Bronchial epithelial cell (primary cell): ENCODE measurements around the gene ANKRD33B. TPM values are rescaled to one million over a fixed set of nuclear protein-coding genes. Genes with fewer than 3 reads are reported as not detected.

Source experiments
- DNase-seq: peaks from one replicate; pipeline ENCODE4 v3.0.0-alpha.2; 2010; ENCODE audit warnings: low read depth
- FAIRE-seq: peaks from 2 replicates; lab custom pipeline; 2011; peaks lifted over from hg19 to GRCh38; lab: Jason Lieb, UNC
- H3K27me3 ChIP-seq: 2 replicates; pipeline ENCODE4 v1.5.1; 2011; ENCODE audit warnings: low read length; ENCODE audit not compliant: control insufficient read depth, insufficient read depth
- H3K36me3 ChIP-seq: 2 replicates; pipeline ENCODE4 v1.5.1; 2011; ENCODE audit warnings: low read length; ENCODE audit not compliant: control insufficient read depth, insufficient read depth
- H3K4me3 ChIP-seq: 2 replicates; pipeline ENCODE4 v1.5.1; 2011; ENCODE audit warnings: mild to moderate bottlenecking, low read depth, low read length, control low read depth
- total RNA-seq: library from RNA; depleted of rRNA; stranded (reverse); fragments of >200 nt; gene quantifications from 2 replicates; pipeline ENCODE4 v1.2.1, GENCODE V29; 2014
- TF ChIP-seq, protein P1 (sequence below): IDR thresholded peaks from 2 replicates; pipeline ENCODE4 v1.5.1; 2011; ENCODE audit warnings: mild to moderate bottlenecking, moderate library complexity, low read length, control low read depth, inconsistent platforms; ENCODE audit not compliant: insufficient read depth, severe bottlenecking

Gene ANKRD33B
- total RNA-seq, 1 donor from 2014 or later, result under 0.01 TPM

DNA sequence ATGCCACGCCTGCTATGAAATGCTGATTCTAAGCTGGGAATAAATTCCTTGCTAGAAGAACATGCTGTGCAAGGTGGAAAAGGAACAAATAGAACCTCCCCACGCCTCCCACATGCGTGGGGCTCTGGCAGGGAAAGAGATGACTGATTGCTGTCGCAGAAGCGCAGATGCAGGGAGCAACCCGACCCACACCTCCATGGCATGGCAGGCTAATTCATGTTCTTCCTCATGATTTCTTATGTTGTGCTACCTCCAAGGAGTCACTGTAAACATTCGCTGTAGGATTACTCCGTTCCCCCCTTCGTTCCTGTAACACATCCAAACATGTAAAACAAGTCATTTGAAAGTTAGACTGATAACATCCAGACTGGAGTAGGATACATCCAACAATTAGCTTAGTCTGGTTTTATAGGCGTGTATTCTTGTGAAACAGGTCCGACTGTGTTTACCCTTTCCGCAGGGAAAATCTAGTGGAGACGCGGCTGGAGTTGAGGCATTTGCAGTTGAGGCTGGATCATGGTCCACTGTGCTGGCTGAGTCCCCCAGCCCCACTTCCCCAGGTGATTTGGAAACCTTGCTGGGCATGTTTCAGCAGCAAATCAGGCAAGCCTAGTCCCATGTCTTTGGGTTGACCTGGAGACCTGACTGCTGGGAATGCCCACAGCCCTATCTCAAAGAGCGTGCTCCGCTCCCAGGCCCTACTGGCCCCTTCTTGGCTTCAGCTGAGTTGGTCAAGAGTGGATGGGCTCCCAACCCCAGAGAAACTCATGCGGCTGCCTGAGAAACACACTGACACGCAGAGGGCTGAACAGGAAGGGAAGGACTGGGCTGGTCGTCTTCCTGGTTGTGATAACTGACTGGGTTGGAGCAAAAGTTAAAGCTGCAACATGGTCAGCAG, 24.8 kb upstream of the ANKRD33B start:
- Histone ChIP-seq H3K27me3 (peaks cover 2% of the 10 kb centered on the region), H3K4me3 (no peak overlapping the region), H3K36me3 (no peaks in the 10 kb centered on the region)
- TF ChIP-seq, protein P1, sequence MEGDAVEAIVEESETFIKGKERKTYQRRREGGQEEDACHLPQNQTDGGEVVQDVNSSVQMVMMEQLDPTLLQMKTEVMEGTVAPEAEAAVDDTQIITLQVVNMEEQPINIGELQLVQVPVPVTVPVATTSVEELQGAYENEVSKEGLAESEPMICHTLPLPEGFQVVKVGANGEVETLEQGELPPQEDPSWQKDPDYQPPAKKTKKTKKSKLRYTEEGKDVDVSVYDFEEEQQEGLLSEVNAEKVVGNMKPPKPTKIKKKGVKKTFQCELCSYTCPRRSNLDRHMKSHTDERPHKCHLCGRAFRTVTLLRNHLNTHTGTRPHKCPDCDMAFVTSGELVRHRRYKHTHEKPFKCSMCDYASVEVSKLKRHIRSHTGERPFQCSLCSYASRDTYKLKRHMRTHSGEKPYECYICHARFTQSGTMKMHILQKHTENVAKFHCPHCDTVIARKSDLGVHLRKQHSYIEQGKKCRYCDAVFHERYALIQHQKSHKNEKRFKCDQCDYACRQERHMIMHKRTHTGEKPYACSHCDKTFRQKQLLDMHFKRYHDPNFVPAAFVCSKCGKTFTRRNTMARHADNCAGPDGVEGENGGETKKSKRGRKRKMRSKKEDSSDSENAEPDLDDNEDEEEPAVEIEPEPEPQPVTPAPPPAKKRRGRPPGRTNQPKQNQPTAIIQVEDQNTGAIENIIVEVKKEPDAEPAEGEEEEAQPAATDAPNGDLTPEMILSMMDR, result no peak
- DNase-seq, result peak; percentile 63
- FAIRE-seq, result no peak

DNA sequence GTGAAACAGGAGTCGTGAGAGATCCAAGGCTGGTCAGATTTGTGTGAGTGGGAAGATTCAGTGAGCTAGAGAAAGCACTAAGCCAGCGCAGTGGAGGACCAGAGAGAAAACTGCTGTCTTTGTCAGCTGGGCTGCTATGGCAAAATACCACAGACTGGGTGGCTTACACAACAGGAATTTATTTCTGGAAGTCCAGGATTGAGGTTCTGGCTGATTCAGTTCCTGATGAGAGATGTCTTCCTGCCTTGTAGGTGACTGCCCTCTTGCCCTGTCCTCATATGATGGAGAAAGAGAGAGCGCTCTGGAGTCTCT, 24.2 kb upstream of the ANKRD33B start:
- peaks cover 2% of the 10 kb centered on the region for H3K27me3 ChIP-seq
- FAIRE-seq (no peak), DNase-seq (no peak)
- H3K4me3 ChIP-seq, result no peak overlapping the region
- TF ChIP-seq, protein P1, result no peak
- no peaks in the 10 kb centered on the region for H3K36me3 ChIP-seq

DNA sequence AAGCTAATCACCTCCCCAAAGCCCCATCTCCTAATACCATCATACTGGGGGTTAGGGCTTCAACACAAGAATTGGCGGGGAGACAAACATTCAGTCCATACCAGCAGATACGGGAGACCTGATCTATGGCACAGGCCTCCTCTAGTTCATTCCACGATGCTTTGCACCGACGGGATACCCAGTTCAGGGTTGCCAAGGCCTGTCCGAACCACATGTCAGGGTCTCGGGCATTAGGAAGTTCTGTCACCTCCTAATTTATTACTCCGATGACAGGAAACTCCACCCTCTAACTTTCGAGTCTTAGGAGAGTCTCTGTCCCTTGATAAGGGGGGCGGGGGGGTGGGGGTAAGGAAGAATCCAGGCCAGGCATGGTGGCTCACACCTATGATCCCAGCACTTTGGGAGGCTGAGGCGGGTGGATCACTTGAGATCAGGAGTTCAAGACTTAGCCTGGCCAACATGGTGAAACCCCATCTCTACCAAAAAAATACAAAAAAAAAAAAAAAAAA, 23.8 kb upstream of the ANKRD33B start:
- no peak for DNase-seq
- Histone ChIP-seq H3K36me3 (no peaks in the 10 kb centered on the region), H3K4me3 (no peak overlapping the region), H3K27me3 (peaks cover 2% of the 10 kb centered on the region)
- TF ChIP-seq, protein P1, result no peak
- no peak for FAIRE-seq

DNA sequence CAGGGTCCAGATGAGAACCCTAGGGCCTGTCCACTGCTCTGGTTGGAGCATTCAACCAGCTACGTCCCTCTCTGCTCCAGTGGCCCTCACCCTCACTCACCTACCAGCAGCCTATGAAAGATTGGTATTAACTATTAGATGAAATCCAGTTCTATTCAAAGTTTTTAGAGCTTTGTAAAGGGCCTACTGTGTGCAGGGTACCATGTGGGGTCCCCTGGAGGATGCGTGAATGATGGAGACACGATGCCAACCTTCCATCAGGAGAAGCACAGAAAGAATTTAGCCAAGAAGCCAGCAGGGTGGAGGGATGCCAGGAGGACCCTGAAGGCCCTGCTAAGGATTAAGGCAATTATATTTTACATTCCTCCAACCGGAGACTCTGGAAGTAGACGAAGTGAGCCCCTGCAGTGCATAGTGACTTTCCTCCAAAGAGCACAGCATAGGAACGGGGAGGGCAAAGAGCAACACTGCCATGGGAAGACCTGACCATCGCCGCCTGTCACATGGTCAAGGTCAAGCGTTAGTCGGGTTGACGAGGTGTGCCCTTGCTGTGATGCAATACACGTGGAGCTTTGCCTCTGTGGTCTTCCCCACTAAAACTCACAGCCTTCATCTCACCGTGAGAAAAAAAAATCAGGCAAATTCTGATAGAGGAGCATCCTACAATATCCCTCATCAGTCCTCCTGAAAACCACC, 22.8 kb upstream of the ANKRD33B start:
- no peak for FAIRE-seq
- peaks cover 4% of the 10 kb centered on the region for H3K27me3 ChIP-seq

DNA sequence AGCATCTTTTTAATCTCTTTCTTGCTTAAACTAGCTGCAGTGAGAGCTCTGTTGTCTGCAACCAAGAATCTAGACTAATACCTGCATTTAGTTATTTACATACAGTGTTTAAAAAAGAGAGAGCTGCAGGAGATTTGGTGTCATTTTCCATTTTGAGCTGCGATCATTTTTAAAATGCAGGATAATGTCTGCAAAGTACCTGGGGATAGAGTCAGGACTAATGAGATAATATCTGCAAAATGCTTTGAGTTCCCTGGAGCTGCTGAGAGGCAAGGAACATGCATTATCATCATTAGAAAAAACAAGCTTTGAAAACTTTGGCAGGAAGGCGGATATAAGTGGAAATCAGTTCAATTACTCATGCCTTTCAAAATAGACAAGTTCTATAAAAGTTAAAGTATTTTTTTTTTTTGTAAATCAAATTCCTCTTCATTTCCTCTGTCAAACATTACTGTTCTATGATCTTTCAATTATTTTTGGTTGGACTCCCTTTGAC, 21.8 kb upstream of the ANKRD33B start:
- no peak for FAIRE-seq
- DNase-seq, result no peak
- TF ChIP-seq, protein P1, result no peak
- Histone ChIP-seq H3K36me3 (no peaks in the 10 kb centered on the region), H3K4me3 (no peak overlapping the region), H3K27me3 (peaks cover 7% of the 10 kb centered on the region)

More for the DNA sequence above, 22.8 kb upstream of the ANKRD33B start:
- no peaks in the 10 kb centered on the region for H3K36me3 ChIP-seq
- no peak overlapping the region for H3K4me3 ChIP-seq
- no peak for DNase-seq
- TF ChIP-seq, protein P1, result no peak
